NCI-H2196 (cell line): ENCODE results near the gene AKAP13.

Experiments
- DNase-seq: peaks from one replicate; lab custom pipeline; 2025; ENCODE audit not compliant: unreplicated experiment; lab: John Stamatoyannopoulos, UW

Gene AKAP13

GRCh38 chr15:85495544-85495943 lies 115.1 kb downstream of the AKAP13 start:
- DNase-seq = no peak

- DNase-seq = no peak
These were observed 115.7 kb downstream of the AKAP13 start for GRCh38 chr15:85496151-85496550.

GRCh38 chr15:85496551-85497171 lies 116.3 kb downstream of the AKAP13 start:
- no peak for DNase-seq

GRCh38 chr15:85497172-85497569 lies 116.8 kb downstream of the AKAP13 start:
- no peak for DNase-seq

- no peak for DNase-seq
These were observed 118.1 kb downstream of the AKAP13 start for GRCh38 chr15:85498471-85498870.

- no peak for DNase-seq
These were observed 119.0 kb downstream of the AKAP13 start for GRCh38 chr15:85499371-85499887.

- no peak for DNase-seq
These were observed 119.8 kb downstream of the AKAP13 start for GRCh38 chr15:85500060-85500708.

GRCh38 chr15:85500729-85501128 lies 120.3 kb downstream of the AKAP13 start:
- DNase-seq = no peak

GRCh38 chr15:85501574-85501973 lies 121.2 kb downstream of the AKAP13 start:
- DNase-seq = no peak

- no peak for DNase-seq
These were observed 122.9 kb downstream of the AKAP13 start for GRCh38 chr15:85503151-85503799.

- DNase-seq = peak; percentile 35
These were observed 124.6 kb downstream of the AKAP13 start for GRCh38 chr15:85504749-85505676.

GRCh38 chr15:85507114-85507513 lies 126.7 kb downstream of the AKAP13 start:
- no peak for DNase-seq

- no peak for DNase-seq
These were observed 129.6 kb downstream of the AKAP13 start for GRCh38 chr15:85509973-85510372.

GRCh38 chr15:85514413-85514812 lies 134.0 kb downstream of the AKAP13 start:
- DNase-seq = no peak

GRCh38 chr15:85515212-85515611 lies 134.8 kb downstream of the AKAP13 start:
- no peak for DNase-seq

- no peak for DNase-seq
These were observed 136.7 kb downstream of the AKAP13 start for GRCh38 chr15:85517086-85517485.

- no peak for DNase-seq
These were observed 138.8 kb downstream of the AKAP13 start for GRCh38 chr15:85518979-85519761.

- no peak for DNase-seq
These were observed 140.2 kb downstream of the AKAP13 start for GRCh38 chr15:85520650-85521049.

GRCh38 chr15:85523530-85523929 lies 143.1 kb downstream of the AKAP13 start:
- no peak for DNase-seq

- DNase-seq = no peak
These were observed 145.4 kb downstream of the AKAP13 start for GRCh38 chr15:85525755-85526154.
